Ishikawa (cell line): ENCODE measurements around the gene PLA2G6.

Experiments used
- CEBPB ChIP-seq: IDR thresholded peaks from 2 replicates; pipeline ENCODE4 v1.6.1; 2012
- CREB1 ChIP-seq: IDR thresholded peaks from 2 replicates; pipeline ENCODE4 v1.6.1; 2012; ENCODE audit warnings: low read depth
- EGR1 ChIP-seq: IDR thresholded peaks from 2 replicates; pipeline ENCODE4 v1.6.1; 2012
- EP300 ChIP-seq: IDR thresholded peaks from 2 replicates; pipeline ENCODE4 v1.6.1; 2012; ENCODE audit warnings: borderline replicate concordance
- FOXM1 ChIP-seq: IDR thresholded peaks from 2 replicates; pipeline ENCODE4 v1.6.1; 2012; ENCODE audit warnings: low read depth, borderline replicate concordance
- MAX ChIP-seq: IDR thresholded peaks from 2 replicates; pipeline ENCODE4 v1.6.1; 2012
- NFIC ChIP-seq: IDR thresholded peaks from 2 replicates; pipeline ENCODE4 v1.6.1; 2012
- RAD21 ChIP-seq: IDR thresholded peaks from 2 replicates; pipeline ENCODE4 v1.6.1; 2012; ENCODE audit warnings: low read depth
- REST ChIP-seq: IDR thresholded peaks from 2 replicates; pipeline ENCODE4 v1.6.1; 2012; ENCODE audit warnings: low read depth, mild to moderate bottlenecking
- TAF1 ChIP-seq: IDR thresholded peaks from 2 replicates; pipeline ENCODE4 v1.6.1; 2012; ENCODE audit warnings: low read depth, mild to moderate bottlenecking
- TCF12 ChIP-seq: IDR thresholded peaks from 2 replicates; pipeline ENCODE4 v1.6.1; 2012; ENCODE audit warnings: low read depth
- TEAD4 ChIP-seq: IDR thresholded peaks from 2 replicates; pipeline ENCODE4 v1.6.1; 2012
- USF1 ChIP-seq: IDR thresholded peaks from 2 replicates; pipeline ENCODE4 v1.6.1; 2012
- YY1 ChIP-seq: IDR thresholded peaks from 2 replicates; pipeline ENCODE4 v1.6.1; 2012; ENCODE audit warnings: low read depth
- ZBTB7A ChIP-seq: IDR thresholded peaks from 2 replicates; pipeline ENCODE4 v1.6.1; 2012; ENCODE audit warnings: low read depth

Gene PLA2G6

GRCh38 chr22:38110863-38111852 lies 70.5 kb downstream of the PLA2G6 start:
- TF ChIP-seq FOXM1, result no peak
- no peak for TF ChIP-seq TAF1
- TF ChIP-seq TCF12, result no peak
- no peak for TF ChIP-seq USF1
- TF ChIP-seq EGR1, result no peak
- TF ChIP-seq EP300, result no peak
- no peak for TF ChIP-seq CEBPB
- TF ChIP-seq ZBTB7A, result no peak
- TF ChIP-seq TEAD4, result no peak
- no peak for TF ChIP-seq RAD21
- no peak for TF ChIP-seq REST
- TF ChIP-seq MAX, result no peak
- no peak for TF ChIP-seq YY1
- no peak for TF ChIP-seq CREB1
- TF ChIP-seq NFIC, result no peak

- TF ChIP-seq USF1 (no peak), EP300 (no peak), NFIC (no peak), TCF12 (no peak), MAX (no peak), TEAD4 (no peak), EGR1 (no peak), YY1 (no peak), ZBTB7A (no peak), CEBPB (no peak), RAD21 (no peak), CREB1 (no peak), TAF1 (no peak), FOXM1 (no peak), REST (no peak)
Measured at GRCh38 chr22:38110008-38110862, 71.4 kb downstream of the PLA2G6 start, which contains the start of gene BAIAP2L2. Gene BAIAP2L2 (minus strand): TSS chr22:38110684. CDS start chr22:38110525, 159 bp downstream.

- TF ChIP-seq ZBTB7A, result peak; percentile 7; the same call in 1 of the 2 replicates
- TF ChIP-seq TEAD4, result no peak
- TF ChIP-seq RAD21, result no peak
- TF ChIP-seq FOXM1, result no peak
Measured at GRCh38 chr22:38109371-38110001, 72.1 kb downstream of the PLA2G6 start.

GRCh38 chr22:38108561-38109319 lies 72.9 kb downstream of the PLA2G6 start:
- TF ChIP-seq REST (no peak), MAX (no peak), EP300 (no peak), EGR1 (no peak), TCF12 (no peak), CREB1 (no peak), NFIC (no peak)
